ENCODE results near the gene NPHP1.
"Not testable (repeated sequence)": the region's sequence is repeated elsewhere in the genome, so short reads cannot be mapped to it uniquely, and the experiment has no call there.

NPHP1 gene

GRCh38 chr2:110101901-110102803 is 102.7 kb downstream of the NPHP1 start:
- Histone ChIP-seq H3K4me1 (ENCODE audit: control insufficient read depth, insufficient read depth, low read length) (peaks cover 12% of the 10 kb centered on the region), H3K4me3 (ENCODE audit: low read length in 2 of 2) (no peak overlapping the region), H3K27ac (ENCODE audit: low read length) (no peak overlapping the region), H3K9me3 (ENCODE audit: control insufficient read depth in 2 of 2, low read length in 2 of 2) (no peaks in the 10 kb centered on the region), H3K36me3 (ENCODE audit: control insufficient read depth in 2 of 2, insufficient read depth in 2 of 2, low read length in 2 of 2) (no peaks in the 10 kb centered on the region), H3K9ac (ENCODE audit: low read length in 2 of 2) (no peak overlapping the region), H3K27me3 (ENCODE audit: control insufficient read depth in 1 of 2, insufficient read depth in 2 of 2, low read length in 2 of 2) (peaks cover 0 to 2% of the 10 kb centered on the region in 2 donors)

- Histone ChIP-seq H3K4me3 (ENCODE audit: low read length in 2 of 2) (no peak overlapping the region), H3K9me3 (ENCODE audit: control insufficient read depth in 2 of 2, low read length in 2 of 2) (no peaks in the 10 kb centered on the region), H3K9ac (ENCODE audit: low read length in 2 of 2) (no peak overlapping the region), H3K4me1 (ENCODE audit: control insufficient read depth, insufficient read depth, low read length) (peaks cover 12% of the 10 kb centered on the region), H3K36me3 (ENCODE audit: control insufficient read depth in 2 of 2, insufficient read depth in 2 of 2, low read length in 2 of 2) (no peaks in the 10 kb centered on the region), H3K27me3 (ENCODE audit: control insufficient read depth in 1 of 2, insufficient read depth in 2 of 2, low read length in 2 of 2) (peaks cover 0 to 2% of the 10 kb centered on the region in 2 donors), H3K27ac (ENCODE audit: low read length) (no peak overlapping the region)
Measured at GRCh38 chr2:110101280-110101844, 103.5 kb downstream of the NPHP1 start.

- not testable (repeated sequence) for H3K27me3 ChIP-seq (ENCODE audit: control insufficient read depth in 1 of 2, insufficient read depth in 2 of 2, low read length in 2 of 2); H3K9ac ChIP-seq (ENCODE audit: low read length in 2 of 2); H3K27ac ChIP-seq (ENCODE audit: low read length); H3K9me3 ChIP-seq (ENCODE audit: control insufficient read depth in 2 of 2, low read length in 2 of 2); H3K36me3 ChIP-seq (ENCODE audit: control insufficient read depth in 2 of 2, insufficient read depth in 2 of 2, low read length in 2 of 2); H3K4me3 ChIP-seq (ENCODE audit: low read length in 2 of 2)
- H3K4me1 ChIP-seq (ENCODE audit: control insufficient read depth, insufficient read depth, low read length), result peaks cover 12% of the 10 kb centered on the region
Measured at GRCh38 chr2:110100880-110101279, 103.9 kb downstream of the NPHP1 start.

GRCh38 chr2:110100480-110100879 is 104.3 kb downstream of the NPHP1 start:
- no peaks in the 10 kb centered on the region for H3K36me3 ChIP-seq (ENCODE audit: control insufficient read depth in 2 of 2, insufficient read depth in 2 of 2, low read length in 2 of 2)
- peaks cover 12% of the 10 kb centered on the region for H3K4me1 ChIP-seq (ENCODE audit: control insufficient read depth, insufficient read depth, low read length)
- peaks cover 0 to 2% of the 10 kb centered on the region in 2 donors for H3K27me3 ChIP-seq (ENCODE audit: control insufficient read depth in 1 of 2, insufficient read depth in 2 of 2, low read length in 2 of 2)
- H3K4me3 ChIP-seq (ENCODE audit: low read length in 2 of 2), result no peak overlapping the region
- H3K9ac ChIP-seq (ENCODE audit: low read length in 2 of 2), result no peak overlapping the region
- no peaks in the 10 kb centered on the region for H3K9me3 ChIP-seq (ENCODE audit: control insufficient read depth in 2 of 2, low read length in 2 of 2)
- H3K27ac ChIP-seq (ENCODE audit: low read length), result no peak overlapping the region

- no peak overlapping the region for H3K9ac ChIP-seq (ENCODE audit: low read length in 2 of 2)
- no peak overlapping the region for H3K4me3 ChIP-seq (ENCODE audit: low read length in 2 of 2)
- peaks cover 12% of the 10 kb centered on the region for H3K4me1 ChIP-seq (ENCODE audit: control insufficient read depth, insufficient read depth, low read length)
- no peaks in the 10 kb centered on the region for H3K9me3 ChIP-seq (ENCODE audit: control insufficient read depth in 2 of 2, low read length in 2 of 2)
- H3K27me3 ChIP-seq (ENCODE audit: control insufficient read depth in 1 of 2, insufficient read depth in 2 of 2, low read length in 2 of 2), result no peaks in the 10 kb centered on the region
- no peak overlapping the region for H3K27ac ChIP-seq (ENCODE audit: low read length)
- no peaks in the 10 kb centered on the region for H3K36me3 ChIP-seq (ENCODE audit: control insufficient read depth in 2 of 2, insufficient read depth in 2 of 2, low read length in 2 of 2)
Measured at GRCh38 chr2:110099471-110100225, 105.2 kb downstream of the NPHP1 start.

- Histone ChIP-seq H3K27ac (ENCODE audit: low read length) (no peak overlapping the region), H3K4me3 (ENCODE audit: low read length in 2 of 2) (no peak overlapping the region), H3K9ac (ENCODE audit: low read length in 2 of 2) (no peak overlapping the region), H3K4me1 (ENCODE audit: control insufficient read depth, insufficient read depth, low read length) (peaks cover 12% of the 10 kb centered on the region), H3K9me3 (ENCODE audit: control insufficient read depth in 2 of 2, low read length in 2 of 2) (no peaks in the 10 kb centered on the region), H3K27me3 (ENCODE audit: control insufficient read depth in 1 of 2, insufficient read depth in 2 of 2, low read length in 2 of 2) (no peaks in the 10 kb centered on the region), H3K36me3 (ENCODE audit: control insufficient read depth in 2 of 2, insufficient read depth in 2 of 2, low read length in 2 of 2) (no peaks in the 10 kb centered on the region)
Measured at GRCh38 chr2:110099038-110099425, 105.8 kb downstream of the NPHP1 start.

GRCh38 chr2:110097506-110098220 is 107.2 kb downstream of the NPHP1 start:
- no peaks in the 10 kb centered on the region for H3K9me3 ChIP-seq (ENCODE audit: control insufficient read depth in 2 of 2, low read length in 2 of 2)
- no peaks in the 10 kb centered on the region for H3K27me3 ChIP-seq (ENCODE audit: control insufficient read depth in 1 of 2, insufficient read depth in 2 of 2, low read length in 2 of 2)
- no peak overlapping the region for H3K4me3 ChIP-seq (ENCODE audit: low read length in 2 of 2)
- peaks cover 12% of the 10 kb centered on the region for H3K4me1 ChIP-seq (ENCODE audit: control insufficient read depth, insufficient read depth, low read length)
- H3K9ac ChIP-seq (ENCODE audit: low read length in 2 of 2), result no peak overlapping the region
- H3K36me3 ChIP-seq (ENCODE audit: control insufficient read depth in 2 of 2, insufficient read depth in 2 of 2, low read length in 2 of 2), result no peaks in the 10 kb centered on the region
- no peak overlapping the region for H3K27ac ChIP-seq (ENCODE audit: low read length)

GRCh38 chr2:110095994-110096633 is 108.7 kb downstream of the NPHP1 start:
- no peak overlapping the region for H3K27ac ChIP-seq (ENCODE audit: low read length)
- peaks cover 4% of the 10 kb centered on the region for H3K4me1 ChIP-seq (ENCODE audit: control insufficient read depth, insufficient read depth, low read length)
- H3K4me3 ChIP-seq (ENCODE audit: low read length in 2 of 2), result no peak overlapping the region
- H3K9ac ChIP-seq (ENCODE audit: low read length in 2 of 2), result no peak overlapping the region
- no peaks in the 10 kb centered on the region for H3K36me3 ChIP-seq (ENCODE audit: control insufficient read depth in 2 of 2, insufficient read depth in 2 of 2, low read length in 2 of 2)
- no peaks in the 10 kb centered on the region for H3K9me3 ChIP-seq (ENCODE audit: control insufficient read depth in 2 of 2, low read length in 2 of 2)
- no peaks in the 10 kb centered on the region for H3K27me3 ChIP-seq (ENCODE audit: control insufficient read depth in 1 of 2, insufficient read depth in 2 of 2, low read length in 2 of 2)

- H3K27ac ChIP-seq (ENCODE audit: low read length); H3K4me3 ChIP-seq (ENCODE audit: low read length in 2 of 2); H3K27me3 ChIP-seq (ENCODE audit: control insufficient read depth in 1 of 2, insufficient read depth in 2 of 2, low read length in 2 of 2); H3K36me3 ChIP-seq (ENCODE audit: control insufficient read depth in 2 of 2, insufficient read depth in 2 of 2, low read length in 2 of 2); H3K9me3 ChIP-seq (ENCODE audit: control insufficient read depth in 2 of 2, low read length in 2 of 2); H3K9ac ChIP-seq (ENCODE audit: low read length in 2 of 2); H3K4me1 ChIP-seq (ENCODE audit: control insufficient read depth, insufficient read depth, low read length): not testable (repeated sequence)
Measured at GRCh38 chr2:110094884-110095534, 109.8 kb downstream of the NPHP1 start.

GRCh38 chr2:110093924-110094323 is 110.9 kb downstream of the NPHP1 start:
- H3K27ac ChIP-seq (ENCODE audit: low read length); H3K36me3 ChIP-seq (ENCODE audit: control insufficient read depth in 2 of 2, insufficient read depth in 2 of 2, low read length in 2 of 2); H3K4me1 ChIP-seq (ENCODE audit: control insufficient read depth, insufficient read depth, low read length); H3K4me3 ChIP-seq (ENCODE audit: low read length in 2 of 2); H3K9me3 ChIP-seq (ENCODE audit: control insufficient read depth in 2 of 2, low read length in 2 of 2); H3K27me3 ChIP-seq (ENCODE audit: control insufficient read depth in 1 of 2, insufficient read depth in 2 of 2, low read length in 2 of 2); H3K9ac ChIP-seq (ENCODE audit: low read length in 2 of 2): not testable (repeated sequence)
